22Rv1 (cell line): ENCODE data around the gene FZD10.

ENCODE experiments used
- H3K27ac ChIP-seq: fragments of 450-650 bp; 2 replicates; pipeline ENCODE4 v1.5.1; 2017
- ZFX ChIP-seq: fragments of 450-650 bp; IDR thresholded peaks from 2 replicates; pipeline ENCODE4 v1.6.1; 2017; ENCODE audit warnings: antibody characterized with exemption, borderline replicate concordance
- TF ChIP-seq, protein P1 (sequence below): fragments of 450-650 bp; IDR thresholded peaks from 2 replicates; pipeline ENCODE4 v1.5.1; 2017; ENCODE audit warnings: mild to moderate bottlenecking

The FZD10 gene

DNA sequence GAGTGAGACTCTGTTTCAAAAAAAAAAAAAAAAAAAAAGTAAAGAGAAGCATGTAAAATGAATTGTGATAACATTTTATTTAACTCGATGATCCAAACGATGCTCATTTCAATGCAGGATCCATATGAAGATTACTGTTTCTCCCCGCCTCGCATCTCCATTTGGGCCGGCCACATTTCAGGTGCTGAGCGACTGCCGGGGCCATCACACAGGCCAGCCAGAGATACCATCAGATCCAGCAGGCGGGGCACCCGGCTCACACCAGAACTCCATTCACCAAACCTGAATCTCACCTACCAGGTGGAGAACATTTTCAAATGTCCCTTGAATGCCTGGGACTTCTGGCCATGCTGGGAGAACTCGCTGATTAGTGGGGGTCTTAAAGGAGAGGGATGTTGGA lies 18.0 kb upstream of the FZD10 start:
- TF ChIP-seq ZFX, result no peak
- TF ChIP-seq, protein P1, sequence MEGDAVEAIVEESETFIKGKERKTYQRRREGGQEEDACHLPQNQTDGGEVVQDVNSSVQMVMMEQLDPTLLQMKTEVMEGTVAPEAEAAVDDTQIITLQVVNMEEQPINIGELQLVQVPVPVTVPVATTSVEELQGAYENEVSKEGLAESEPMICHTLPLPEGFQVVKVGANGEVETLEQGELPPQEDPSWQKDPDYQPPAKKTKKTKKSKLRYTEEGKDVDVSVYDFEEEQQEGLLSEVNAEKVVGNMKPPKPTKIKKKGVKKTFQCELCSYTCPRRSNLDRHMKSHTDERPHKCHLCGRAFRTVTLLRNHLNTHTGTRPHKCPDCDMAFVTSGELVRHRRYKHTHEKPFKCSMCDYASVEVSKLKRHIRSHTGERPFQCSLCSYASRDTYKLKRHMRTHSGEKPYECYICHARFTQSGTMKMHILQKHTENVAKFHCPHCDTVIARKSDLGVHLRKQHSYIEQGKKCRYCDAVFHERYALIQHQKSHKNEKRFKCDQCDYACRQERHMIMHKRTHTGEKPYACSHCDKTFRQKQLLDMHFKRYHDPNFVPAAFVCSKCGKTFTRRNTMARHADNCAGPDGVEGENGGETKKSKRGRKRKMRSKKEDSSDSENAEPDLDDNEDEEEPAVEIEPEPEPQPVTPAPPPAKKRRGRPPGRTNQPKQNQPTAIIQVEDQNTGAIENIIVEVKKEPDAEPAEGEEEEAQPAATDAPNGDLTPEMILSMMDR, result no peak
- no peak overlapping the region for H3K27ac ChIP-seq

DNA sequence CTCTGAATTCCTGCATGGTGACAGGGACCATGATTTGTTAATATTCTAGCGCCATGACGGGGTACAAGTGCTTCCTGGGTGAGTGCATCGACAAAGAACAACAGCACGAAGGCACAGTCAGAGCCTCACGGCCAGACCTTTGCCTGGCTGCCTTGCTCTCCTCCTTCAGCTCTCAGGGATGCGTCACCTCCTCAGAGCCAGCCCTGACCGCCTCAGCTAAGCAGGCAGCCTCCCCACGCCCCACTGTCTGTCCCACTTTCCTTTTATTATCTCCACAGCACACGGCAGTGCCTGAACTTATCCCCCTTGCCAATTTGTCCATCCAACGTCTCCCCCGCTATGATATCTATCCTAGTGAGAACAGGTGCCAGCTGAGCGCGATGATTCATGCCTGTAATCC lies 16.5 kb upstream of the FZD10 start:
- no peak overlapping the region for H3K27ac ChIP-seq

GRCh38 chr12:130146176-130146931 lies 15.9 kb upstream of the FZD10 start:
- no peak for TF ChIP-seq ZFX
- TF ChIP-seq, protein P1, result no peak
- no peak overlapping the region for H3K27ac ChIP-seq

More for the DNA sequence above, 16.5 kb upstream of the FZD10 start:
- TF ChIP-seq, protein P1, result no peak
- TF ChIP-seq ZFX, result no peak

- H3K27ac ChIP-seq, result no peak overlapping the region
- TF ChIP-seq, protein P1, result no peak
- TF ChIP-seq ZFX, result no peak
These were observed 14.2 kb upstream of the FZD10 start for GRCh38 chr12:130147875-130148596.

DNA sequence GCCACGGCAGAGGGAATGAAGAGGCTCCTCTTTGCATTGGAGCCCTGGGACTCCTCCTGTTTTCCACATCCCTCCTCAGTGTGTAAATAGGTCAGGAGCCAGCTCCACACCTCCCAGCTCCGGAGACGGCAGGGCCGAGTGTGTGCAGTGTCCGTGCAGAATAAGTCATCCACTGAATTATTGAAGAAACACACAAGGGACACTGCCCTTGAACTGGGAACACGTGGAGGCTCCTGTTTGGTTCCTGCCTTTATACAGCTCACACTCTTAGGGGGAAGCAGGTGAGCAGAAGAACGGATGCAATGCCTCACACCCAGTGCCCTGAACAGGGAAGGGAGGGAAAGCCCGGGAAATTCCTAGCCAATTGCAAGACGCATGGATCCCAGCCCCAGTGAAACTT lies 10.4 kb upstream of the FZD10 start:
- H3K27ac ChIP-seq, result no peak overlapping the region
- TF ChIP-seq, protein P1, result no peak
- TF ChIP-seq ZFX, result no peak

- no peak overlapping the region for H3K27ac ChIP-seq
- TF ChIP-seq, protein P1, result no peak
- TF ChIP-seq ZFX, result no peak
These were observed 9.9 kb upstream of the FZD10 start for GRCh38 chr12:130152386-130152785.

DNA sequence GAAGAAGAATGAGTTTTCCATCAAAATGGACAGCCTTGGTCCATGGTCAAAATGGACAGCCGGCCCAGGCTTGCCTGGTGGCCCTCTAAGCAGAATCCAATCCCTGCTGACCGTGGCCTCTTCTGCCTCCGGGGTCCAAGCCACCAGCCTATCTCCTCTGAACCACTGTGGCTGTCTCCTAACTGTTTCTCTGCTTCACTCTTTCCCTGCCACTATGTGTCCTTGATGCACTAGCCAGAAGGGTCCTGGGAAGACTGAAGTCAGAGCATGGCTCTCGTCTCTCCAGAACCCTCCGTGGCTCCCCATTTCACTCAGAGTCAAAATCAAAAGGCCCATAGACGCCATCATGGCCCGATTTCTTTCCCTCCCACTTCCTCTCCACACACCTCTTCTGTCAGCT lies 8.5 kb upstream of the FZD10 start:
- TF ChIP-seq, protein P1, result no peak
- no peak for TF ChIP-seq ZFX
- no peak overlapping the region for H3K27ac ChIP-seq
